Measurements from ENCODE around the gene SLC38A8.
A peak's percentile ranks its signal among the peaks of the same experiment; 100 is the strongest.

Gene SLC38A8

GRCh38 chr16:84027625-84028024, 15.0 kb downstream of the SLC38A8 start:
- no peak for DNase-seq

- no peak for DNase-seq
These were observed 16.0 kb downstream of the SLC38A8 start for GRCh38 chr16:84026606-84027005.

DNA sequence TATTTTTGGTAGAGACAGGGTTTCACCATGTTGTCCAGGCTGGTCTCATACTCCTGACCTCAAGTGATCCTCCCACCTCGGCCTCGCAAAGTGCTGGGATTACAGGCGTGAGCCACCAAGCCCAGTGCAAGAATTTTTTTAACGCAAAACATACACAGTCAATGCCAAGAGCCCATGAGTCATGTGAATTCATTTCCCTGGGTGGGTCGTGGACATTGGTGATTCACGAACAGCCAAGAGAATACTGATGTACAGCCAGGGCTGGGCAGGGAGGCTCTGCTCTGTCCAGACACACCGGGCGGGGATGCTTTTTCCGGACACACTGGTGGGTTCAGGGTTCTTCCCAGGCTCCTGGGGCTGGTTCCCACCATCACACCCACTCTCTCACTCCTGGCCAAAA, 17.7 kb downstream of the SLC38A8 start:
- DNase-seq = no peak

- DNase-seq = no peak
These were observed 20.0 kb downstream of the SLC38A8 start for GRCh38 chr16:84022644-84023043.

GRCh38 chr16:84021488-84021887, 21.1 kb downstream of the SLC38A8 start:
- no peak for DNase-seq

DNA sequence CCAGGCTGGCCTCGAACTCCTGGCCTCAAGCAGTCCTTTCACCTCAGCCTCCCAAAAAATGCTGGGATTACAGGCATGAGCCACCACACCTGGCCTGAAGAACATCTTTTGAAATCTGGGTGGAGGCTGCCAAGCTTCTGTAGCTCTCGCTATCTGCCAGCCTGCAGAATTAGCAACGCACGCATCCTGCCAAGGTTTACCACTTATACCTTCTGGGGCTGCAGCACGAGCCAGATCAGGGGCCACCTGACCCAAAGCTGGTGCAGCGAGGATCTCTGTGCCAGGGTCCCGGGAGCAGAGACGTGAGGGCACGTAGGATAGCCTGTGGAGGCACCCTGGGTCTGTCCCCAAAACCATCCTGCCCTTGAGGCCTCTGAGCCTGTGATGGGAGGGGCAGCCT, 22.2 kb downstream of the SLC38A8 start:
- DNase-seq = no peak

DNA sequence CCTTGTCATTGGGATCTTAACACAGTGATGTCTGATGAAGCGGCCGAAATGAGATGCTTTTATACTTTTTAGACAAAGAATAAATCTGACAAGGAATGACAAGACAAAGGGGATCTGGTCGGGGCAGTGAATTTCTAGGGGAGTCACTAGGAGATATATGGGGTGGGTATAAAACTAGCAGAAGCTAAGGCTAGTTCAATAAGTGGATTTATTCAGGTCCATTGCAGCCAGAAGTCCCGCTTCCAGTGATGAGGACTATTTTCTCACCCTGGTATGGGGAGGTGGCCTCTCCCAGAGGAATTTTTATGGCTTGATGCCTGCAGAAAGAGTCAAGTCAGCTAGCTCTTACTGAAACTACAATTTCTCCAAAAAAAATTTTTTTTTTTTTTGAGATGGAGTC, 23.9 kb downstream of the SLC38A8 start:
- no peak for DNase-seq

- DNase-seq = no peak
These were observed 26.1 kb downstream of the SLC38A8 start for GRCh38 chr16:84016477-84016876.

- no peak for DNase-seq
These were observed 27.2 kb downstream of the SLC38A8 start for GRCh38 chr16:84015399-84015798.

- no peak for DNase-seq
These were observed 27.8 kb downstream of the SLC38A8 start for GRCh38 chr16:84014570-84015327.

GRCh38 chr16:84013787-84014569, 28.6 kb downstream of the SLC38A8 start:
- peak; percentile 95 for DNase-seq

GRCh38 chr16:84009282-84009681, 33.3 kb downstream of the SLC38A8 start:
- DNase-seq = no peak

GRCh38 chr16:84007965-84008364, 34.6 kb downstream of the SLC38A8 start:
- no peak for DNase-seq

DNA sequence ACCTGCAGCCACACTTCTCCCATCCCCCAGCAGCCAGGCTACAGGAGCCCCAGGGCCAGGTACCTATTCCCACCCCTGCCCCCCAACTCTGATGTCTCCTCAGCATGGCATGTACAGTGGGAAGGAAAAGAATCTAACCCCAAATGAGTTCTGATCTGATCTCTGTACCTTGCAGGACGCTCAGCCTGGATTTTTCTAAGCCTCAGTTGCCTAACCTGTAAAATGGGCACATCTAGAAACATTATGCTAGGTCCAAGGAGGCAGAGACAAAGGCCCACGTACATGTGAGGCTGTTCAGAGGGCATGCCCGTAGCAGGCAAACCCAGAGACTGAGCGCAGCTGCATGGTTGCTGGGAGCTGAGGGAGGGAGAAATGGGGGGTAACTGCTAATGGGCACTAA, 35.1 kb downstream of the SLC38A8 start:
- no peak for DNase-seq

DNA sequence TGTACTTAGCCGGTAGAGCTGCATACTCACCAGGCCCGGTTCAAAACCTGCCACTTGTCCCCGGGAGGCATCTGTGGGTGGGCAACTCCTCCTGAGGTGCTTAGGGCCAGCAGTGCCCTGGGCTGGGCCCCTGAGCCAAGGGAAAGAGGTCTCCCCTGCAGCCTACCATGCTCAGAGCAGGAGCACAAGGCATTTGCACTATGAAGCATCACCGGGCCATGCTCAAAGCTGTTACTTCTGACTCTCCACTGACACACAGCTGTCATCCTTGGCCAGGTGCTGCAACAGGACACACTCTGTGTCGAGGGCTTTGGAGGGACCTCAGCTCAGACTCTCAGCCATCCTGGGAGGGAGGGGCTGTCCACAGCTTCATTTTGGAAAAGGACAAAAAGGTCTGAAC, 37.2 kb downstream of the SLC38A8 start:
- DNase-seq = no peak

- DNase-seq = no peak
These were observed 38.2 kb downstream of the SLC38A8 start for GRCh38 chr16:84004442-84004841.

DNA sequence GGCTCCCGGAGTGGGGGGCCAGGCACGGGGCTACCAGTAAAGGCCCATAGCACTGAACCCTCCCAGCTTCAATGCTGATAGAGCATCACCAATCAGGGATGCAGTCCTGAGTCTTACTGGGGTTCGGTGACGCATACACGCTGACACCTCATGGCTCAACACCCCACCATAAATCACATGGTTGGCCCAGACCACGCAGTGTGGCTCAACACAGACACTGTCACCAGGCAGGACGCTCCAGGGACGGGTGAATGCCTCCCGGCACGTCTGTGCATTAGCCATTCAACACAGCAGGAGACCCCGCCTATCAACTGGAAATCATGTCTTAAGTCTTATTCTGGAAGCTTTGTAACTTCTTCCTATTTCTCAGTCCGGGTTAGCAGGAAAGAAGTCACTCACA, 39.6 kb downstream of the SLC38A8 start:
- no peak for DNase-seq

- no peak for DNase-seq
These were observed 40.9 kb downstream of the SLC38A8 start for GRCh38 chr16:84001726-84002125.

GRCh38 chr16:84000989-84001642, 41.5 kb downstream of the SLC38A8 start:
- DNase-seq = no peak

- DNase-seq = no peak
These were observed 44.5 kb downstream of the SLC38A8 start for GRCh38 chr16:83998091-83998490.

- DNase-seq = no peak
These were observed 45.9 kb downstream of the SLC38A8 start for GRCh38 chr16:83996481-83997252.

GRCh38 chr16:83995754-83996153, 46.8 kb downstream of the SLC38A8 start:
- no peak for DNase-seq

DNA sequence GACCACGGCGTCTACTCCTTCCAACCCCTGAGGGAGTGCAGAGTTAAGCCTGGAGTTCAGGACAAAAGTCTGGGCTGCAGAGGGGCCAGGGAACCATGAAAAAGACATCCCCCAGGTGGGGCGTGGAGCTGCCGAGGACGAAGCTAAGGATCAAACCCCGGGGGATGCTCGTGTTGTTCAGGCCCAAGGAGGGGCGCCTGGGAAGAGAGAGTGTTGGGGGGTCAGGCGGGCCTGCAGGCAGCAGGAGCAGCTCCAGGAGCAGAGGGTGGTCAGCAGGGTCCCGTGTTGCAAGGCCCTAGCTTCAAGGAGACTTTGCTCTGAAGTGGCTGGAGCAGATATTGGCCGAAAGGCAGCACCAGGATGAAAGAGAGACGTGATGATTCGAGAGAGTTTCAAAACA, 47.9 kb downstream of the SLC38A8 start:
- DNase-seq = no peak

Data from hematopoietic multipotent progenitor cell treated with erythropoietin and hydrocortisone succinate and interleukin-3 and kit ligand, for 8 days (in vitro differentiated cells).